ENCODE measurements around the gene CORO1C.

DNA sequence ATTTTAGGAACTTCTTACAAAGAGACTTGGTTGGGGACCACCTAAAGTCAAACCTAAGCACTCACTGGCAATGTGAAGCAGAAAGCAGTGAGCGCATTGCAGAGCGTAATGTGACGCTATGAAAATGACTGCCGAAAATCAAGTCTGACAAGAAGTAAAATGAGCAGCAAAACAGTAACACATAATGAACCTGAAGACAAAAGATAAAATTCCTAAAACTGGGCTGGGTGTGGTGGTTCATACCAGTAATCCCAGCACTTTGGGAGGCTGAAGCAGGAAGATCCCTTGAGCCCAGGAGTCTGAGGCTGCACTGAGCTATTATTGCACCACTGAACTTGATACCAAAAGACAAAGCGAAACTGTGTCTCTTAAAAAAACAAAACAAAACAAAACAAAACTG is 16.5 kb downstream of the CORO1C start:
- TF ChIP-seq CTCF (IDR thresholded peaks at IDR 0.05; ENCODE audit: low read depth, low read length) (no peak), EZH2phosphoT487 (IDR thresholded peaks at IDR 0.05; ENCODE audit: low read depth) (no peak)
